ENCODE measurements around the gene JPH3.

- TF ChIP-seq CBFB (IDR thresholded peaks at IDR 0.05; ENCODE audit: low read depth) (no peak), SPI1 (IDR thresholded peaks at IDR 0.05; ENCODE audit: borderline replicate concordance, insufficient read depth, low read depth, low read length) (no peak), MAX (IDR thresholded peaks at IDR 0.05; ENCODE audit: low read depth, low read length) (no peak), CEBPB (IDR thresholded peaks at IDR 0.05; ENCODE audit: borderline replicate concordance in 1 of 2, low read depth in 2 of 2, low read length in 2 of 2) (no peak), CTCF (IDR thresholded peaks at IDR 0.05 in 2 of 3, conservative IDR thresholded peaks at IDR 0.05 in 1 of 3; ENCODE audit: control insufficient read depth in 2 of 3, extremely low read depth in 1 of 3, insufficient read depth in 1 of 3, low read depth in 3 of 3, low read length in 3 of 3) (no peak), SIN3A (IDR thresholded peaks at IDR 0.05; ENCODE audit: low read depth, low read length) (no peak), REST (IDR thresholded peaks at IDR 0.05; ENCODE audit: low read depth, low read length) (no peak), CREB1 (IDR thresholded peaks at IDR 0.05; ENCODE audit: low read depth) (no peak), RB1 (IDR thresholded peaks at IDR 0.05; ENCODE audit: borderline replicate concordance) (no peak), ZNF274 (IDR thresholded peaks at IDR 0.05; ENCODE audit: insufficient read depth, insufficient read length) (no peak), POLR2AphosphoS5 (IDR thresholded peaks at IDR 0.05; ENCODE audit: low read length) (no peak), EZH2 (IDR thresholded peaks at IDR 0.05; ENCODE audit: borderline replicate concordance, control insufficient read depth, low read depth, low read length) (no peak)
Observed at GRCh38 chr16:87671715-87672270, 69.5 kb downstream of the JPH3 start.

All from GM12878 (cell line).